ENCODE data around the gene ALDOB.

DNA sequence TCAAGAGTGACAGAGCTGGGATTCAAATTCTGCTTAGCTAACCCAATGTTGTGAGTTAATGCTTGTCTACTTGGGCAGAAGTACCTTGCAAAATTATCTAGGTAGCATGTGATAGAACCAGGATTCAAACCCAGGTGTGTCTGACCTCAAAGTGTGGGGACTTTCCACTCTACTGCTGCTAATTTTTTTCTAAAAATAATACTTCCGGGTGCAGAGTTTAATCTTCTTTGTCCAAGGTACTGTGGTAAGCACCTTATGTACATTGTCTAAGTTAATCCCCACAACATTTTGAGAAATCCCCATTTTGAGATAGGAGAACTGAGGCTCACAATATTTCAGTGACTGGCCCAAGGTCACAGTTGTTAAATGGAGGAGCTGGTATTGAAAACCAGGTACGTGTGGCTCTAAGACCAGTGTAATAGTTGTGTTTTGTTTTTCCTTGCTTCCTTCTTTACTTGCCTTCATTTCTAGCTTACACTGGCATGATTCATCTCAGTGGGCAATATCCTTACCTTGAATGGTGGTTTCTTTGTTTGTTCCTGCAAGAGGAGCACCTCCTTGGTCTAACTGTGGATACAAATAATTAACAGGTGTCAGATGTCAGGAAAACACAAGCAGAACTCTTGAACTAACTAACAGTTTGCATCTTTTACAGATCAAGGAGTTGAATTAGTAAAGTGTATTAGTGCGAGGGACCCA, 7.5 kb downstream of the ALDOB start:
- TF ChIP-seq POLR2A (IDR thresholded peaks at IDR 0.05), result no peak
- no peak for TF ChIP-seq CTCF (IDR thresholded peaks at IDR 0.05)

All from esophagus squamous epithelium (tissue), 4 donors.